Ishikawa (cell line): ENCODE data around the gene MC1R.

Experiments used
- CEBPB ChIP-seq: IDR thresholded peaks from 2 replicates; pipeline ENCODE4 v1.6.1; 2012
- CREB1 ChIP-seq: IDR thresholded peaks from 2 replicates; pipeline ENCODE4 v1.6.1; 2012; ENCODE audit warnings: low read depth
- EGR1 ChIP-seq: IDR thresholded peaks from 2 replicates; pipeline ENCODE4 v1.6.1; 2012
- EP300 ChIP-seq: IDR thresholded peaks from 2 replicates; pipeline ENCODE4 v1.6.1; 2012; ENCODE audit warnings: borderline replicate concordance
- FOXM1 ChIP-seq: IDR thresholded peaks from 2 replicates; pipeline ENCODE4 v1.6.1; 2012; ENCODE audit warnings: low read depth, borderline replicate concordance
- NFIC ChIP-seq: IDR thresholded peaks from 2 replicates; pipeline ENCODE4 v1.6.1; 2012
- RAD21 ChIP-seq: IDR thresholded peaks from 2 replicates; pipeline ENCODE4 v1.6.1; 2012; ENCODE audit warnings: low read depth
- TAF1 ChIP-seq: IDR thresholded peaks from 2 replicates; pipeline ENCODE4 v1.6.1; 2012; ENCODE audit warnings: low read depth, mild to moderate bottlenecking
- TCF12 ChIP-seq: IDR thresholded peaks from 2 replicates; pipeline ENCODE4 v1.6.1; 2012; ENCODE audit warnings: low read depth
- TEAD4 ChIP-seq: IDR thresholded peaks from 2 replicates; pipeline ENCODE4 v1.6.1; 2012
- YY1 ChIP-seq: IDR thresholded peaks from 2 replicates; pipeline ENCODE4 v1.6.1; 2012; ENCODE audit warnings: low read depth
- ZBTB7A ChIP-seq: IDR thresholded peaks from 2 replicates; pipeline ENCODE4 v1.6.1; 2012; ENCODE audit warnings: low read depth
- TF ChIP-seq, protein P1 (sequence below): IDR thresholded peaks from 2 replicates; pipeline ENCODE4 v1.6.1; 2012
- TF ChIP-seq, protein P2 (sequence below): IDR thresholded peaks from 2 replicates; pipeline ENCODE4 v1.6.1; 2012
- TF ChIP-seq, protein P3 (sequence below): IDR thresholded peaks from 2 replicates; pipeline ENCODE4 v1.6.1; 2012; ENCODE audit warnings: low read depth, mild to moderate bottlenecking

The MC1R gene

DNA sequence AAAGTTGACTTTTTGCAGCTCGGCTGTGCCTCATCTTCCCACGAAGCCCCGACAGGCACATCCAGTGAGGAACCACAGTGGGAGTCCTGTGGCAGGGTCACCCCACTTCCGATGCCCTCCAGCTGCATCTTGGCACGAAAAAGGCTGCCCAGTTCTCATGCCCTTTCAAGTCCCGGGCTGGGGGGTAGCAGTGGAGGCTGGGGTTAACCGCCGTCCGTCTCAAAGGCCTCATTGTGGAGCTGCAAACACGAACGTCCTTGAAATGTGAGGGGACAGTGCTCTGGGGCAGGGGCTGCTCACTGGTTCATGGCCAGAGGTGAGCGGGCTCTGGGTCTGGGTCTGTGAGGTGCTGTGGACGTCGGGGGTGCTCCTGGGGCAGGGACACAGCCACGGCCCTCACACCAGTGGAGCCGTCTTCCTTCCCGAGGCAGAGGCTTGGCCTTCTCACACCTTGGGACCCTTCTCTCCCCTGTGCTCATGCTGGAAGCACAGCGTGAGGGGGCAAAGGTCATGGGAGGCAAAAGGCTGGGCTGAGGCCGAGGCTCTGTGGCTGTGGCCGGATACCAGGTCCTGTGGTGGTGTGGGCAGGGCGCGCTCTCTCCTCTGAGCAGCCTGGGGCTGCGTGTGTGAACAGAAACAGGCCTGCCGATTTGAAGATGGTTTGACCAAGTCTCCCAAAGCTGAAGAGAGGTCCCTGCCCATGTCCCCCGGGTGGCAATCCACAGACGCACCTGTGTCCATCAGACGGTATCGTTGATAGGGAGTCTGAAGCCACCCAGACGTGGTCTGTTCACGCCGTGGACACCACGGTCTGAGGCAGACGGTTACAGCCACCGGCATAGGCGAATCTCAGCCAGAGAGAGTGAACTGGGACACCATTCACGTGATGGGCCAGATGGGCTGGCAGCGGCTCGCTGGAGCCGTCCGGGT, 3.1 kb upstream of the MC1R start:
- TF ChIP-seq TEAD4 (no peak), TCF12 (no peak), NFIC (no peak), CREB1 (no peak), CEBPB (no peak), RAD21 (no peak), EGR1 (no peak), ZBTB7A (no peak), YY1 (no peak), TAF1 (no peak), FOXM1 (no peak), EP300 (no peak)
- TF ChIP-seq, protein P1, sequence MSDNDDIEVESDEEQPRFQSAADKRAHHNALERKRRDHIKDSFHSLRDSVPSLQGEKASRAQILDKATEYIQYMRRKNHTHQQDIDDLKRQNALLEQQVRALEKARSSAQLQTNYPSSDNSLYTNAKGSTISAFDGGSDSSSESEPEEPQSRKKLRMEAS = no peak
- TF ChIP-seq, protein P2, sequence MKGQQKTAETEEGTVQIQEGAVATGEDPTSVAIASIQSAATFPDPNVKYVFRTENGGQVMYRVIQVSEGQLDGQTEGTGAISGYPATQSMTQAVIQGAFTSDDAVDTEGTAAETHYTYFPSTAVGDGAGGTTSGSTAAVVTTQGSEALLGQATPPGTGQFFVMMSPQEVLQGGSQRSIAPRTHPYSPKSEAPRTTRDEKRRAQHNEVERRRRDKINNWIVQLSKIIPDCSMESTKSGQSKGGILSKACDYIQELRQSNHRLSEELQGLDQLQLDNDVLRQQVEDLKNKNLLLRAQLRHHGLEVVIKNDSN = no peak
- TF ChIP-seq, protein P3, sequence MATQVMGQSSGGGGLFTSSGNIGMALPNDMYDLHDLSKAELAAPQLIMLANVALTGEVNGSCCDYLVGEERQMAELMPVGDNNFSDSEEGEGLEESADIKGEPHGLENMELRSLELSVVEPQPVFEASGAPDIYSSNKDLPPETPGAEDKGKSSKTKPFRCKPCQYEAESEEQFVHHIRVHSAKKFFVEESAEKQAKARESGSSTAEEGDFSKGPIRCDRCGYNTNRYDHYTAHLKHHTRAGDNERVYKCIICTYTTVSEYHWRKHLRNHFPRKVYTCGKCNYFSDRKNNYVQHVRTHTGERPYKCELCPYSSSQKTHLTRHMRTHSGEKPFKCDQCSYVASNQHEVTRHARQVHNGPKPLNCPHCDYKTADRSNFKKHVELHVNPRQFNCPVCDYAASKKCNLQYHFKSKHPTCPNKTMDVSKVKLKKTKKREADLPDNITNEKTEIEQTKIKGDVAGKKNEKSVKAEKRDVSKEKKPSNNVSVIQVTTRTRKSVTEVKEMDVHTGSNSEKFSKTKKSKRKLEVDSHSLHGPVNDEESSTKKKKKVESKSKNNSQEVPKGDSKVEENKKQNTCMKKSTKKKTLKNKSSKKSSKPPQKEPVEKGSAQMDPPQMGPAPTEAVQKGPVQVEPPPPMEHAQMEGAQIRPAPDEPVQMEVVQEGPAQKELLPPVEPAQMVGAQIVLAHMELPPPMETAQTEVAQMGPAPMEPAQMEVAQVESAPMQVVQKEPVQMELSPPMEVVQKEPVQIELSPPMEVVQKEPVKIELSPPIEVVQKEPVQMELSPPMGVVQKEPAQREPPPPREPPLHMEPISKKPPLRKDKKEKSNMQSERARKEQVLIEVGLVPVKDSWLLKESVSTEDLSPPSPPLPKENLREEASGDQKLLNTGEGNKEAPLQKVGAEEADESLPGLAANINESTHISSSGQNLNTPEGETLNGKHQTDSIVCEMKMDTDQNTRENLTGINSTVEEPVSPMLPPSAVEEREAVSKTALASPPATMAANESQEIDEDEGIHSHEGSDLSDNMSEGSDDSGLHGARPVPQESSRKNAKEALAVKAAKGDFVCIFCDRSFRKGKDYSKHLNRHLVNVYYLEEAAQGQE = no peak

DNA sequence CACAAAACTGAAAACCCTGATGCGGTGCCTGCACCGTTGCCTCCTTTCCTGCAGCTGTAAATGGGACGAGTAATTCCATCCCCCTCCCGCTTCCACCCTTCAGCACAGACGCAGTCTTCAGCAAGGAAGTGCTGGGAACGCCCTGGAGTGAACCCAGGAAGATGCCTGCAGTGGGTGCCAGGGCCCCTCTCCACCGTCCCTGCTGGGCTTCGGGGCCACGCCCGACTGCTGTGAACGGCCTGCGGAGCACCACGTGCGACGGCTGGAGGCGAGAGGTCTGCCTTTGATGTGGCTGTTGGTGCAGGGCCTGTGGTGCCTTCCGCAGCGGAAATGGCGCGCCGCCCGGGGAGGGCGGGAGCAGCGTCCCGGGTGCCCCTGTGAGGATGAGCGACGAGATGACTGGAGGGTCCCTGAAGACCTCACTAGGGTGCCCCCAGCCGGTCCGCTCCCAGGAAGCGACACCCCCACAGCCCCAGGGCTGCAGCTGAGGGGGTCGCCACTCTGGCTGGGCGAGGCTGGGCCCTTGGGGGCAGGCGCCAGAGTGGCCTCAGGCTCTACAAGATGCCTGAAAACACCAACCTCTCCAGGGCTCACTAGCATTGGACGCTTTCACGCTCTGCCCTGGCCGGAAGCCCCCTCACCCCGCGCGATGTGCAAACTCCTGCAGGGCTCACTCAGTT, 749 bp upstream of the MC1R start:
- no peak for TF ChIP-seq CEBPB
- TF ChIP-seq, protein P1 = peak; percentile 99
- no peak for TF ChIP-seq TAF1
- TF ChIP-seq EGR1 = no peak
- no peak for TF ChIP-seq RAD21
- no peak for TF ChIP-seq CREB1
- TF ChIP-seq, protein P2 = peak; percentile 79
- no peak for TF ChIP-seq FOXM1
- TF ChIP-seq TCF12 = peak; percentile 64; the same call in 1 of the 2 replicates
- TF ChIP-seq, protein P3 = no peak
- no peak for TF ChIP-seq YY1
- no peak; the same call in 1 of the 2 replicates for TF ChIP-seq EP300
- peak; percentile 50 for TF ChIP-seq TEAD4
- TF ChIP-seq ZBTB7A = no peak
- peak; percentile 85 for TF ChIP-seq NFIC

DNA sequence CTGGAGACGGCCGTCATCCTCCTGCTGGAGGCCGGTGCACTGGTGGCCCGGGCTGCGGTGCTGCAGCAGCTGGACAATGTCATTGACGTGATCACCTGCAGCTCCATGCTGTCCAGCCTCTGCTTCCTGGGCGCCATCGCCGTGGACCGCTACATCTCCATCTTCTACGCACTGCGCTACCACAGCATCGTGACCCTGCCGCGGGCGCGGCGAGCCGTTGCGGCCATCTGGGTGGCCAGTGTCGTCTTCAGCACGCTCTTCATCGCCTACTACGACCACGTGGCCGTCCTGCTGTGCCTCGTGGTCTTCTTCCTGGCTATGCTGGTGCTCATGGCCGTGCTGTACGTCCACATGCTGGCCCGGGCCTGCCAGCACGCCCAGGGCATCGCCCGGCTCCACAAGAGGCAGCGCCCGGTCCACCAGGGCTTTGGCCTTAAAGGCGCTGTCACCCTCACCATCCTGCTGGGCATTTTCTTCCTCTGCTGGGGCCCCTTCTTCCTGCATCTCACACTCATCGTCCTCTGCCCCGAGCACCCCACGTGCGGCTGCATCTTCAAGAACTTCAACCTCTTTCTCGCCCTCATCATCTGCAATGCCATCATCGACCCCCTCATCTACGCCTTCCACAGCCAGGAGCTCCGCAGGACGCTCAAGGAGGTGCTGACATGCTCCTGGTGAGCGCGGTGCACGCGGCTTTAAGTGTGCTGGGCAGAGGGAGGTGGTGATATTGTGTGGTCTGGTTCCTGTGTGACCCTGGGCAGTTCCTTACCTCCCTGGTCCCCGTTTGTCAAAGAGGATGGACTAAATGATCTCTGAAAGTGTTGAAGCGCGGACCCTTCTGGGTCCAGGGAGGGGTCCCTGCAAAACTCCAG, 1.1 kb downstream of the MC1R start:
- TF ChIP-seq, protein P1 = no peak
- TF ChIP-seq EP300 (no peak), RAD21 (no peak), NFIC (no peak), CEBPB (no peak), YY1 (no peak), TAF1 (no peak), TEAD4 (no peak), EGR1 (no peak), CREB1 (no peak), FOXM1 (no peak), TCF12 (no peak), ZBTB7A (no peak)
- TF ChIP-seq, protein P2 = no peak
- TF ChIP-seq, protein P3 = no peak
